OCI-LY7 (cell line): ENCODE results near the gene KIFC3.

Experiments
- CTCF ChIP-seq: fragments of 200-600 bp; sonication (generic); conservative IDR thresholded peaks from 2 replicates; pipeline ENCODE4 v1.5.1; 2014; ENCODE audit warnings: mild to moderate bottlenecking, antibody characterized with exemption, low read length, moderate library complexity, mixed read lengths
- EZH2phosphoT487 ChIP-seq: fragments of 200-600 bp; sonication (generic); IDR thresholded peaks from 2 replicates; pipeline ENCODE4 v1.6.1; 2018; ENCODE audit warnings: low read depth, borderline replicate concordance, mild to moderate bottlenecking, mixed run types, antibody characterized with exemption, low read length, moderate library complexity, mixed read lengths

DNA sequence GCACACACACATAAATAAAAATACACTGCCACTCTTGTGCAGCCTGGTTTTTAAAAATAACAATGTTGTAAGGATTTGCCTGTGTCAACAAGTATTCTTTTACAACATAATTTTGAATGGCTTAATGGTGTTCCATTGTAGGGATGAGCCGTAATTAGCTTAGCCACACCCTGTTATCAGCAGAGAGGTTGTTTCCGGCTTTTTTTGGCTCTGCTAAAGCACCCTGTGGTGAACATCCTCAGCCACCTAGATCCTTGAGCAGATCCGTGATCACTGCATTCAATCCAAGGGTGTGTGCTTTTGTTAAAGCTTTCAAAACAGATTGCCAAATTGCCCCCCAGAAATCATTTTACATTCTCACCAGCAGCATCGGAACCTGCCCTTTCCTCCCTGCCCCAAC, 59.7 kb downstream of the KIFC3 start:
- TF ChIP-seq CTCF (no peak), EZH2phosphoT487 (no peak)
